Heart right ventricle (tissue), 16 donors: ENCODE results near the gene SNX15. TPM values are rescaled to one million over a fixed set of nuclear protein-coding genes. Genes with fewer than 3 reads are reported as not detected.
A peak's percentile ranks its signal among the peaks of the same experiment; 100 is the strongest.
"Not testable (repeated sequence)": the region's sequence is repeated elsewhere in the genome, so short reads cannot be mapped to it uniquely, and the experiment has no call there.

Source experiments
- ATAC-seq, 8 donors: fragments of 200-7000 bp; cut with Tn5 transposase; one replicate each; pipeline ENCODE4 v1.9.1; 2020; ENCODE audit warnings: mild to moderate bottlenecking in 8 of 8, moderate library complexity in 8 of 8, moderate number of reproducible peaks in 1 of 8
- DNase-seq, 2 donors: peaks; one replicate each; pipeline ENCODE4 v3.0.0-alpha.2; 2020
- H3K27ac ChIP-seq, 10 donors: fragments of 200-600 bp; sonication (generic) in 2 of 10; one replicate each; pipeline versions ENCODE4 v1.5.0 to v1.8.0; 2020 to 2022; ENCODE audit warnings: mild to moderate bottlenecking in 3 of 10
- H3K27me3 ChIP-seq, 7 donors: fragments of 200-600 bp; one replicate each; pipeline ENCODE4 v1.8.0; 2021 to 2022; ENCODE audit warnings: mild to moderate bottlenecking in 2 of 7
- H3K36me3 ChIP-seq, 9 donors: fragments of 200-600 bp; sonication (generic) in 1 of 9; one replicate each; pipeline versions ENCODE4 v1.5.0 to v1.8.0; 2020 to 2022; ENCODE audit warnings: mild to moderate bottlenecking in 2 of 9
- H3K4me1 ChIP-seq, 9 donors: fragments of 200-600 bp; sonication (generic) in 1 of 9; one replicate each; pipeline versions ENCODE4 v1.5.0 to v1.8.0; 2020 to 2022; ENCODE audit warnings: mild to moderate bottlenecking in 4 of 9
- H3K4me3 ChIP-seq, 10 donors: fragments of 200-600 bp; sonication (generic) in 2 of 10; one replicate each; pipeline versions ENCODE4 v1.5.0 to v1.8.0; 2020 to 2022; ENCODE audit warnings: mild to moderate bottlenecking in 7 of 10, moderate library complexity in 2 of 10
- H3K9me3 ChIP-seq, 11 donors: fragments of 200-600 bp in 10 of 11; sonication (generic) in 2 of 11; one replicate each; pipeline versions ENCODE4 v1.5.0 to v1.8.0; 2013 to 2022; ENCODE audit warnings: mild to moderate bottlenecking in 2 of 11, control low read depth in 1 of 11, moderate library complexity in 1 of 11
- WGBS, 2 donors: extraction: QIAGEN DNeasy Blood & Tissue Kit; methylation state at CpG; one replicate each; pipeline ENCODE4 v1.1.7; 2013; ENCODE audit warnings: inconsistent platforms in 1 of 2; 5-methylcytosine and 5-hydroxymethylcytosine counted together
- intact Hi-C, 10 donors: fragments of 100-400 bp; cut with DNase I; formaldehyde crosslinking; loops; one replicate each; pipeline versions ENCODE4 v1.11.1 to v1.14.2; 2022
- long read RNA-seq, 3 donors: library from polyadenylated mRNA; unstranded; transcript quantifications; one replicate each; pipeline ENCODE4 v2.0.0, GENCODE V29; 2020 to 2021
- polyA plus RNA-seq, 2 donors: library from polyadenylated mRNA; stranded (reverse); fragments of 200-250 nt; gene quantifications; one replicate each; pipeline ENCODE4 v1.2.3, GENCODE V29; 2013
- total RNA-seq, 10 donors: library from RNA; stranded (reverse); fragmentation: NEBNext Ultra II Directional in 3 of 10; extraction: Animal tissue kit (Norgen Biotek cat#: 25700) in 3 of 10; gene quantifications; one replicate each; pipeline versions ENCODE4 v1.2.1 to v1.2.4, GENCODE V29; 2021 to 2023
- TF ChIP-seq, protein P1 (sequence below), 9 donors: fragments of 200-600 bp; sonication (generic) in 2 of 9; IDR thresholded peaks; one replicate each; pipeline versions ENCODE4 v1.5.0 to v1.8.0; 2021 to 2022; ENCODE audit warnings: antibody characterized with exemption in 9 of 9, mild to moderate bottlenecking in 5 of 9, moderate library complexity in 1 of 9
- donor health status: Arrhythmogenic right ventricular cardiomyopathy.
- donor health status: ischemic (EF 13 %, LVEDD 7.1; RV severe dilation, severe dysfunction).
- donor health status: healthy with polysubstance abuse.
- donor health status: DM: no; HTN: yes; CAD: no.
- donor health status: DM: no; HTN: no; CAD: no.
- donor health status: ischemic (EF 25% LVEDD 6.9; RV normal size, moderate dysfunction).
- donor health status: ischemic (EF 25% LVEDD 5.7; RV mildly dilated, moderate dysfunction).
- donor health status: healthy.
- donor health status: DM: yes; HTN: yes; CAD: no.
- donor health status: Ischemic cardiomyopathy.
- donor health status: ischemic (EF 35%, LVEDD 5.7; RV mildly dilated, moderate dysfunction).
- donor health status: nonischemic (EF 11% LVEDD 7.7; RV severe dilation, severe dysfunction).
- donor health status: DM: yes; HTN: yes; CAD: no.
- donor health status: PGD.
- donor health status: ischemic (EF 29% LVEDD 5.4; RV normal size, mild dysfunction).
- donor health status: nonischemic (EF 23%, LVEDD 6.1; RV moderate dilation, normal function).

Gene SNX15, protein sequence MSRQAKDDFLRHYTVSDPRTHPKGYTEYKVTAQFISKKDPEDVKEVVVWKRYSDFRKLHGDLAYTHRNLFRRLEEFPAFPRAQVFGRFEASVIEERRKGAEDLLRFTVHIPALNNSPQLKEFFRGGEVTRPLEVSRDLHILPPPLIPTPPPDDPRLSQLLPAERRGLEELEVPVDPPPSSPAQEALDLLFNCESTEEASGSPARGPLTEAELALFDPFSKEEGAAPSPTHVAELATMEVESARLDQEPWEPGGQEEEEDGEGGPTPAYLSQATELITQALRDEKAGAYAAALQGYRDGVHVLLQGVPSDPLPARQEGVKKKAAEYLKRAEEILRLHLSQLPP
- 10 to 100 TPM; 11.4 to 21.8 (median 15.2) TPM for total RNA-seq
- 10 to 100 TPM; 14.7 to 23.2 TPM for polyA plus RNA-seq
- long read RNA-seq, donor 1, full-length matches to known transcripts, result 16 of 16 reads
- long read RNA-seq, donor 1, partial matches to known transcripts, result 0 of 16 reads
- long read RNA-seq, donor 1, other reads (novel, unspliced or antisense), result 0 of 16 reads
- long read RNA-seq, donor 2, transcript SNX15-202 (8 exons, 1,939 nt), result major isoform, 20 of 32 reads
- long read RNA-seq, donor 2, partial matches to known transcripts, result 9 of 32 reads
- long read RNA-seq, donor 2, other reads (novel, unspliced or antisense), result 3 of 32 reads
- long read RNA-seq, donor 3, transcript SNX15-202 (8 exons, 1,939 nt), result major isoform, 8 of 11 reads
- long read RNA-seq, donor 3, partial matches to known transcripts, result 2 of 11 reads
- long read RNA-seq, donor 3, other reads (novel, unspliced or antisense), result 1 of 11 reads

DNA sequence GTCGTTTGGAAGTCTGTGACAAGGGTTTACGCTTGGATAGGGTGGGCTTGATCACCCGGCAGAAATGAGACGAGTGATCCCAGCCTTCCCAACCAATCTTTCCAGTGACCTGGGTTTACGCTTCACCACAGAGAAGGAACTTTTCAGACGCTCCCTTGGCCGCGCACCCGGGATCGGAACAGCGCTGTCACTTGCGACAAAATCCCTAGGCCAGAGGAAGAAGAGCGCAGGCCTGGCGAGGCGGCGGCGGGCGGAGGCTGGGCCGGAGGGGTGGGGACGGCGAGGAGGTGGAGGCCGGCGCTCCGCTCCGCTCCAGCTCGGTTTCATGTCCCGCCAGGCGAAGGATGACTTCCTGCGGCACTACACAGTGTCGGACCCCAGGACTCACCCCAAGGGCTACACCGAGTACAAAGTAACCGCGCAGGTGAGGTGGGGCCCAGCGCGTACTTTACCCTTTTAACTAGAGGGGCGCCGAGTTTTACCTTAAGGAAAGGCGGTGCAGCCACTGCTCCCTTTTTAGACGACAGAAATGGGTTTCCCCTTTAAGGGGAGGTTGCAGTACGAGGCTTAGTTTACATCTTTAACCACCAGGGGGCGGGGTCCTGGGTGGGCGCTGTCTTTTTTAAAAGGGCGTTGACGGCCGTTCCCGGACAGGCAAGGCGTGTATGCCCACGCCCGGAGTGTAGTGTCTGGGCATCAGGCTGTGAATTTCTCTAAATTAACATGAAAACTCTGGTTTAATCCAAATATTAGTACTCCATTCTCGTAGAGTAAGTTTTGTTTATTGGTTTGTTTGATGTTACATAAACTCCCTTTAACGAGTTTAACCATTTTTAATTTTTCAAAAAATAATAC lies at the start of gene SNX15:
SNX15 (plus strand) TSS at position 227 of the 855 bp plus-strand sequence; CDS start at position 326, 99 bp downstream.
- WGBS, 2 donors, result 0 to 1% methylated on average over 51 of the region's 51 CpGs
- peak; percentile 98 to 99 (median 99) for ATAC-seq

DNA sequence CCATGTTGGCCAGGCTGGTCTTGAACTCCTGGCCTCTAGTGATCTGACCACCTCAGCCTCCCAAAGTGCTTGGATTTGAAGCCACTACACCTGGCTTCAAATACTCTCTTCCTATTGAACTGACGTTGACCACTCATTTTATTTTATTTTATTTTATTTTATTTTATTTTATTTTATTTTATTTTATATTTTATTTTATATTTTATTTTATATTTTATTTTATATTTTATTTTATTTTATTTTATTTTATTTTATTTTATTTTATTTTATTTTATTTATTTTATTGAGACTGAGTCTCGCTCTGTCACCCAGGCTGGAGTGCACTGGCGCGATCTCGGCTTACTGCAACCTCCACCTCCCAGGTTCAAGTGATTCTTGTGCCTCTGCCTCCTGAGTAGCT lies 43.9 kb upstream of the SNX15 start:
- H3K9me3 ChIP-seq, intact Hi-C loops, H3K4me1 ChIP-seq, ATAC-seq, H3K27ac ChIP-seq, DNase-seq, H3K36me3 ChIP-seq, H3K4me3 ChIP-seq: not testable (repeated sequence)
- 88% methylated on average over 5 of the region's 5 CpGs for WGBS, 2 donors
- peaks cover 0 to 11% (median 3%) of the 10 kb centered on the region in 7 donors for H3K27me3 ChIP-seq

More for the DNA sequence above, at the start of gene SNX15:
- peak; percentile 93 to 96 for DNase-seq
- TF ChIP-seq, protein P1, sequence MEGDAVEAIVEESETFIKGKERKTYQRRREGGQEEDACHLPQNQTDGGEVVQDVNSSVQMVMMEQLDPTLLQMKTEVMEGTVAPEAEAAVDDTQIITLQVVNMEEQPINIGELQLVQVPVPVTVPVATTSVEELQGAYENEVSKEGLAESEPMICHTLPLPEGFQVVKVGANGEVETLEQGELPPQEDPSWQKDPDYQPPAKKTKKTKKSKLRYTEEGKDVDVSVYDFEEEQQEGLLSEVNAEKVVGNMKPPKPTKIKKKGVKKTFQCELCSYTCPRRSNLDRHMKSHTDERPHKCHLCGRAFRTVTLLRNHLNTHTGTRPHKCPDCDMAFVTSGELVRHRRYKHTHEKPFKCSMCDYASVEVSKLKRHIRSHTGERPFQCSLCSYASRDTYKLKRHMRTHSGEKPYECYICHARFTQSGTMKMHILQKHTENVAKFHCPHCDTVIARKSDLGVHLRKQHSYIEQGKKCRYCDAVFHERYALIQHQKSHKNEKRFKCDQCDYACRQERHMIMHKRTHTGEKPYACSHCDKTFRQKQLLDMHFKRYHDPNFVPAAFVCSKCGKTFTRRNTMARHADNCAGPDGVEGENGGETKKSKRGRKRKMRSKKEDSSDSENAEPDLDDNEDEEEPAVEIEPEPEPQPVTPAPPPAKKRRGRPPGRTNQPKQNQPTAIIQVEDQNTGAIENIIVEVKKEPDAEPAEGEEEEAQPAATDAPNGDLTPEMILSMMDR (IDR thresholded peaks at IDR 0.05), result peak; percentile 75 to 92 (median 88)
- peak within 1 kb of the TSS; percentile 82 to 92 (median 88) for H3K27ac ChIP-seq
- peaks cover 0 to 34% (median 10%) of the 10 kb centered on the region in 9 donors for H3K36me3 ChIP-seq
- H3K9me3 ChIP-seq, result no peaks in the 10 kb centered on the region
- peak within 1 kb of the TSS; percentile 2 to 68 (median 64) for H3K4me3 ChIP-seq
- peaks cover 0 to 22% (median 17%) of the 10 kb centered on the region in 9 donors for H3K4me1 ChIP-seq
- intact Hi-C loops, result loop anchor here in 6 of 10 donors (1.0 to 10.0 kb wide), 8 partner anchors 13 to 183 kb away; partner anchors contain the start of genes CDCA5 (in 3 of the 6), ZFPL1 (in 3 of the 6), ARL2 (in 2 of the 6) and CAPN1 (in 1 of the 6)
- H3K27me3 ChIP-seq, result no peaks in the 10 kb centered on the region

DNA sequence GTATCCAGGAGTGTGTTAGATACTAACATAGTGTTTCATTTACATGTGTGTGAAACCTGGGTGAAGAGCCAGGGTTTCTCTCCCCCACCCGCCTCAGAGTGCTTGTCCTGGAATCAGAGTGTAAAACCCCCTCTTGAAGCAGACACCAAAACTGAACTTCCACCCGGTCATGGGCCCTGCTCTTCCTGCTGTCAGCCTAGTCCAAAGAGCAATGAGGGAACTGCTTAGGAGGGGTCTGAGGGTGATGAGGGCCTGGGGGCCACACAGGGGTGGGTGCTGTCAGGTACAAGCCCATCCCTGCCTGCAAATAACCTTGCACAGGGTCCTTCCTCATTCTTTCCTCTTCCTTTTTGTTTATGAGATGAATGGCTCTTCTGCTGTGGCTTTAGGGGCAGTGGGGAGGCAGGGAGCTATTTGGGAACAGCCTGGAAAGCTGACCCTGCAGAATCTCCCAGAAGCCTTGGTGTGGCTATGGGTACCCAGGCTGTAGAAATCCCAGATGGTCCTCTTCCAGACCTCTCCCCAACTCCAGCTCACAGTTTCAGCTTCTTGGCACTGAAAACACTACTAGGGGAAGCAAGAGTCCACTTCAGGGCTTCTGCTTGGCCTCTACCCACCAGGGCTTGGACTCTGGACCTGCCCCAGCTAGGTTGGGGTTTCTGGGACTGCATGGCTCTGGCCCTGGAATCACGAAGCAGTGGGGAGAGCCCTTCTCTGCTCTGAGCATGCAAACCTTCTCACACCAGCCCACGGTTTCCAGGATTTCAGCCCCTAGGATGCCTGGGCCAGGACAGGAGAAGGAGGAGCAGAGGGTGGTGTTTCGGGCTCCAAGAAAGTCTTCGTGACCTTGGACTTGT lies 39.0 kb upstream of the SNX15 start:
- TF ChIP-seq, protein P1 (IDR thresholded peaks at IDR 0.05), result no peak
- 84 to 85% methylated on average over 6 of the region's 6 CpGs for WGBS, 2 donors
- peak overlapping the region in 3 of 10 donors; percentile 15 to 82 (median 21) for H3K27ac ChIP-seq

DNA sequence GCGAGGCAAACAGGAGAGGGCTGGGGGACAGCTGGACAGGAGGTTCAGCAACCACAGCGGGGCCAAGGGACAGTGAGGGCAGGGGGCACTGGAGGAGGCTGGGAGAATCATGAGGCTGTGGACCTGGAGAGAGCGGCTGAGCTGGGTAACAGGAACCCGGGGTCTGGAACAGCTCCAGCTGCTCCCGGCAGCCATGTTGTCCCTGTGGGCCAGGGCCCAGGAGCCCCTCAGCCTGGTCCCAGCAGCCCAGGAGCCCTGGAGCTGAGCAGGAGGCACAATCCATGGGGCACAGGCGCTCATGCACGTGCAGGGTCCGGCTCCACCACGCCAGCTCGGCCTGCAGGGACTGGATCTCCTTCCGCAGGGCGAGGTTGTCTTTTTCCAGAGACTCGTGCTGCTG lies 37.8 kb upstream of the SNX15 start:
- ATAC-seq, result peak in 7 of 8 donors; percentile 13 to 49 (median 42)

More for the DNA sequence above, 39.0 kb upstream of the SNX15 start:
- H3K27me3 ChIP-seq, result peaks cover 0 to under 1% (median 0%) of the 10 kb centered on the region in 7 donors
- intact Hi-C loops, result no loop called here
- no peak overlapping the region for H3K4me3 ChIP-seq
- ATAC-seq (no peak), DNase-seq (no peak)
- peaks cover 0 to 49% (median 21%) of the 10 kb centered on the region in 9 donors for H3K4me1 ChIP-seq
- H3K9me3 ChIP-seq, result no peaks in the 10 kb centered on the region
- peaks cover 0 to 31% (median 0%) of the 10 kb centered on the region in 9 donors for H3K36me3 ChIP-seq

More for the DNA sequence above, 37.8 kb upstream of the SNX15 start:
- peak in 1 of 2 donors; percentile 27 for DNase-seq
- H3K4me3 ChIP-seq, result peak overlapping the region in 8 of 10 donors; percentile 2 to 49 (median 31)
- intact Hi-C loops, result no loop called here
- H3K9me3 ChIP-seq, result no peaks in the 10 kb centered on the region
- WGBS, 2 donors, result 64 to 69% methylated on average over 13 of the region's 13 CpGs
- TF ChIP-seq, protein P1 (IDR thresholded peaks at IDR 0.05), result no peak
- no peaks in the 10 kb centered on the region for H3K27me3 ChIP-seq
- H3K27ac ChIP-seq, result peak overlapping the region; percentile 24 to 85 (median 72)
- H3K4me1 ChIP-seq, result peaks cover 0 to 60% (median 21%) of the 10 kb centered on the region in 9 donors
- peaks cover 0 to 36% (median 0%) of the 10 kb centered on the region in 9 donors for H3K36me3 ChIP-seq
